HFF-Myc (cell line): ENCODE data around the gene LHX8.

Experiments used
- DNase-seq: peaks from one replicate; pipeline ENCODE4 v3.0.0-alpha.2; 2011; ENCODE audit warnings: low read depth; ENCODE audit errors: extremely low read depth
- H3K4me3 ChIP-seq: replicated peaks from 2 replicates; pipeline ENCODE4 v1.5.1; 2011; ENCODE audit warnings: low read depth, mild to moderate bottlenecking, control low read depth, low read length
- TF ChIP-seq, protein P1 (sequence below): IDR thresholded peaks from 2 replicates; pipeline ENCODE4 v1.5.1; 2012; ENCODE audit warnings: mild to moderate bottlenecking, low read depth, low read length, control low read depth; ENCODE audit errors: missing control alignments

The LHX8 gene

DNA sequence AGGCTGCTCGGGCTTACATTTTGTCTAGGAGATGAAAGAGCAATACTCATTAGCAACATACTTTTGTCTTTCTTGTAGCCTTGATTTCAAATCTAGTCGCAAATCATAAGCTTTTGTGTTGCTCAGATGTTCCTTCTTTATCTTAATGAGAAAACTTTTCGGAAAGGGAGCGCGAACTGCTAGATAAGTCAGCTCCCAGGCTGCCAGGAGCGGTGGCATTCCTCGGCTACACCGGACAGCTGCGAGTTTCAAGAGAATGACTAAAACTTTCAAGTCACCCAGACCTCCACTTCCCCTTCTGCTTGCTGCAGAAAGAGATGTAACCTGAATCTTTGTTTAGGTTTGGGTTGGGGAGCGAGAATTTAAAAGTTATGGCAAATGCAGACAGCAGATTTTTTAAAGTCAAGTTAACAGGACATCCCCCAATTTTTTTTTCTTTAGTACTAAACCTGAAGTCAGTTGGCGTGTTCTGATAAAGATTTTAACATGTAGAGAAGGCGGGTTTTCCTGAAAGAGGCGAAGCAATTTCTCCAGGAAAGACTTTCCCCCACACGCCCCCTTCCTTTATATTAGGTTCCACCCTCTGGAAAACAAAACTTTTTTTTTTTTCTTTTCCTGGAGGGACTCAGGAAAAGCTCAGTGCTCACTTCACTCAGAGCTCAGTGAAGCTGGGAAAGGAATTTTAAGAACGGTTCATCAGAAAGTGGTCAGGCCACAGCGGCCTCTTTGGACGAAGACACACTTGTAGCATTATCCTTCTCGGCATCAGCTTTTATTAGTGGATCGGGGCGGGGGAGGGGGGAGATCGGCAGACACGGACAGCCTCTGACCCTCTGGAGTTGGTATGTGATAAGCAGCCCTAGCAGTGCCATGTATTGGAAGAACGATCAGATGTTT, at the start of gene LHX8:
Gene LHX8 (plus strand): TSS at position 639 of the 897 bp plus-strand sequence. CDS start 2,227 bp downstream, outside the sequence.
- TF ChIP-seq, protein P1, sequence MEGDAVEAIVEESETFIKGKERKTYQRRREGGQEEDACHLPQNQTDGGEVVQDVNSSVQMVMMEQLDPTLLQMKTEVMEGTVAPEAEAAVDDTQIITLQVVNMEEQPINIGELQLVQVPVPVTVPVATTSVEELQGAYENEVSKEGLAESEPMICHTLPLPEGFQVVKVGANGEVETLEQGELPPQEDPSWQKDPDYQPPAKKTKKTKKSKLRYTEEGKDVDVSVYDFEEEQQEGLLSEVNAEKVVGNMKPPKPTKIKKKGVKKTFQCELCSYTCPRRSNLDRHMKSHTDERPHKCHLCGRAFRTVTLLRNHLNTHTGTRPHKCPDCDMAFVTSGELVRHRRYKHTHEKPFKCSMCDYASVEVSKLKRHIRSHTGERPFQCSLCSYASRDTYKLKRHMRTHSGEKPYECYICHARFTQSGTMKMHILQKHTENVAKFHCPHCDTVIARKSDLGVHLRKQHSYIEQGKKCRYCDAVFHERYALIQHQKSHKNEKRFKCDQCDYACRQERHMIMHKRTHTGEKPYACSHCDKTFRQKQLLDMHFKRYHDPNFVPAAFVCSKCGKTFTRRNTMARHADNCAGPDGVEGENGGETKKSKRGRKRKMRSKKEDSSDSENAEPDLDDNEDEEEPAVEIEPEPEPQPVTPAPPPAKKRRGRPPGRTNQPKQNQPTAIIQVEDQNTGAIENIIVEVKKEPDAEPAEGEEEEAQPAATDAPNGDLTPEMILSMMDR = no peak
- no peak within 1 kb of the TSS; the same call in 1 of the 2 replicates for H3K4me3 ChIP-seq
- DNase-seq = no peak

DNA sequence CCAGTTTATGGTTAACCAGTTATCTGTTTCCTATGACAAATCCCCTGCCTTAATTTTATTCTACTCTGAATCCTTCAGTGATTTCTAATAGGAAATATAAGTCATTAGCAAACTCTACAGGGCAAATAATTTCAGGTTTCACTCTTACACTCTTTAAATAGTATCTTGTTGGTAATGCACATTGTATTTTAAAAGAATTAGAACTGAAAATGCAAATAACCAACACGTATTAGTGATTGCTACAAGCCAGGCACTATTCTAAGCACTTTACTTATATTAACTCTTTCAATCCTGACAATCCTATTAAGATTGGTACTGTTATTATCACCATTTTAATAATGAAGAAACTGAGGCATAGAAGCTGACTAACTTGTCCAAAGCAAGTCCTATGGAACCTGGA, 48.3 kb upstream of the LHX8 start:
- TF ChIP-seq, protein P1 = no peak
- H3K4me3 ChIP-seq = no peak overlapping the region

GRCh38 chr1:75087278-75087677, 46.9 kb upstream of the LHX8 start:
- TF ChIP-seq, protein P1 = no peak
- DNase-seq = no peak
- H3K4me3 ChIP-seq = no peak overlapping the region

More for the DNA sequence above, 48.3 kb upstream of the LHX8 start:
- DNase-seq = no peak

DNA sequence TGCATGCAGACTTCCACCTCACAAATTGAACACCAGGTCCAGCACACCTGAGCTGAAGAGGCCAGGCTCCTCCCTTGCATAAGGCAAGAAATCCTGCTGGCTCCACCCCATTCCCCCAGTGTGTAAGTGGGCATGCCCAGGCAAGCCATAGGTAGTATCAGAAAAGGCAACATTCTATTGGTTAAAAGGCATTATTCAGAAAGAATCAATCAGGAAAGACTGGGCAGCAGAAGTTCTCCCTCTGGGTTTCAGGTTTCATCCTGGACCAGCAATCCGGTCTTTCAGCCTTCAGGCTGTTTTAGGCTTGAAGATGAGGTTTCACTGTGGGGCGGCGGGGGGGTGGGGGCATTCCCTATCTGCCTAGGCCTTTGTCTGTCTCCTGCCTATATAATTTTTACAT, 42.0 kb upstream of the LHX8 start:
- H3K4me3 ChIP-seq = no peak overlapping the region
- no peak for DNase-seq
- TF ChIP-seq, protein P1 = no peak

DNA sequence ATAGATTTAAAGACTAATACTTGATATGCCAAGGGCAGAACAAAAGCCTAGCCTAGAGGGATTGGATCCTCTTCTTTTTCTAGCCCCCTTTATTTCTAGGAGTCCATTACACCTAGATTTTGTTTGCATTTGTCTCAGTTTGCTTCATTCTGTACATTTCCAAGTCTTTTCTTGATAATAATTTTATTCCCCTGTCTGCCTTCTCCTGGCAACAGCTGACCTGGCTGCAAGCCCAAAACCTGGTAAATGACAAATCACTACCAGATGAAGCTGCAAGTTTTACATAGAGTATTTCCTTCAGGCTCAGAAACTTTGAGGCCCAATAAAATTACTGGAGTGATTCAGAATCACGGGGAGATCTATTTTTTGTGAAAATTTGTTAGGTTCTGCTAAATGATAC, 36.5 kb upstream of the LHX8 start:
- DNase-seq = no peak
- TF ChIP-seq, protein P1 = no peak
- no peak overlapping the region for H3K4me3 ChIP-seq

GRCh38 chr1:75099581-75099980, 34.6 kb upstream of the LHX8 start:
- TF ChIP-seq, protein P1 = no peak
- no peak overlapping the region for H3K4me3 ChIP-seq
- DNase-seq = no peak
